HFF-Myc (cell line): ENCODE data around the gene BFSP1.

ENCODE experiments used
- DNase-seq: peaks from one replicate; pipeline ENCODE4 v3.0.0-alpha.2; 2011; ENCODE audit warnings: low read depth; ENCODE audit errors: extremely low read depth
- H3K4me3 ChIP-seq: replicated peaks from 2 replicates; pipeline ENCODE4 v1.5.1; 2011; ENCODE audit warnings: low read depth, mild to moderate bottlenecking, control low read depth, low read length
- TF ChIP-seq, protein P1 (sequence below): IDR thresholded peaks from 2 replicates; pipeline ENCODE4 v1.5.1; 2012; ENCODE audit warnings: mild to moderate bottlenecking, low read depth, low read length, control low read depth; ENCODE audit errors: missing control alignments

BFSP1 gene

DNA sequence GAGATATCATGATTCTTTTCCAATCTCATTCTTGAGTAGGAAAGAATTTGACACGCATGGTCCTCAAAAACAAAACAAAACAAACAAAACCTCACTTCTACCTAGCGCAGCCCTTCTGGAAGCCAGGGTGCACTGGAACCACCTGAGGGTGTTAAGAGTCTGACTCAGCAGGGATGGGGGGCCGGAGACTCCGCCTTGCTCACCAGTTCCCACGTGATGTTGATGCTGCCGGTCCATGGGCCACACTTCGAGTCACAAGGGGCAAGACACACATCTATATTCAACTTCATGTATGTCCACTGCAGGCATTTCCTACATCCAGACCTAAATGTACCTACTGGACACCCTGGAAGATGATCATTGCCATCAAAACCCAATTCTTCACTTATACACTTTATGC lies 30.4 kb downstream of the BFSP1 start:
- TF ChIP-seq, protein P1, sequence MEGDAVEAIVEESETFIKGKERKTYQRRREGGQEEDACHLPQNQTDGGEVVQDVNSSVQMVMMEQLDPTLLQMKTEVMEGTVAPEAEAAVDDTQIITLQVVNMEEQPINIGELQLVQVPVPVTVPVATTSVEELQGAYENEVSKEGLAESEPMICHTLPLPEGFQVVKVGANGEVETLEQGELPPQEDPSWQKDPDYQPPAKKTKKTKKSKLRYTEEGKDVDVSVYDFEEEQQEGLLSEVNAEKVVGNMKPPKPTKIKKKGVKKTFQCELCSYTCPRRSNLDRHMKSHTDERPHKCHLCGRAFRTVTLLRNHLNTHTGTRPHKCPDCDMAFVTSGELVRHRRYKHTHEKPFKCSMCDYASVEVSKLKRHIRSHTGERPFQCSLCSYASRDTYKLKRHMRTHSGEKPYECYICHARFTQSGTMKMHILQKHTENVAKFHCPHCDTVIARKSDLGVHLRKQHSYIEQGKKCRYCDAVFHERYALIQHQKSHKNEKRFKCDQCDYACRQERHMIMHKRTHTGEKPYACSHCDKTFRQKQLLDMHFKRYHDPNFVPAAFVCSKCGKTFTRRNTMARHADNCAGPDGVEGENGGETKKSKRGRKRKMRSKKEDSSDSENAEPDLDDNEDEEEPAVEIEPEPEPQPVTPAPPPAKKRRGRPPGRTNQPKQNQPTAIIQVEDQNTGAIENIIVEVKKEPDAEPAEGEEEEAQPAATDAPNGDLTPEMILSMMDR = no peak
- no peak for DNase-seq
- H3K4me3 ChIP-seq = no peak overlapping the region

DNA sequence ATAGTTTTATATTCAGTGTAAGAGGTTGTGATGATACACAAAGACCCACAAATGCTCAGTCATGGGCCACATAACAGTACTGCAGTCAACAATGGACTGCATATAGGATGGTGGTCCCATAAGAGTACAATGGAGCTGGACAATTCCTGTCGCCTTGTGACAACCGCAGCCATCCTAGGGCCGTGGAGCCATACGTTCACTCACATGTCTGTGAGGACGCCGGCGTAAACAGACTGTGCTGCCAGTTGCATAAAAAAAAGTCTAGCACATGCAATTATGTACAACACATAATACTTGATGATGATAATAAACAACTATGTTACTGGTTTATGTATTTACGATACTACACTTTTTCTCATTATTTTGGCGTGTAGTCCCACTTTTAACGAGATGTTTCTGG lies 30.9 kb downstream of the BFSP1 start:
- no peak overlapping the region for H3K4me3 ChIP-seq
- TF ChIP-seq, protein P1 = no peak
- no peak for DNase-seq

DNA sequence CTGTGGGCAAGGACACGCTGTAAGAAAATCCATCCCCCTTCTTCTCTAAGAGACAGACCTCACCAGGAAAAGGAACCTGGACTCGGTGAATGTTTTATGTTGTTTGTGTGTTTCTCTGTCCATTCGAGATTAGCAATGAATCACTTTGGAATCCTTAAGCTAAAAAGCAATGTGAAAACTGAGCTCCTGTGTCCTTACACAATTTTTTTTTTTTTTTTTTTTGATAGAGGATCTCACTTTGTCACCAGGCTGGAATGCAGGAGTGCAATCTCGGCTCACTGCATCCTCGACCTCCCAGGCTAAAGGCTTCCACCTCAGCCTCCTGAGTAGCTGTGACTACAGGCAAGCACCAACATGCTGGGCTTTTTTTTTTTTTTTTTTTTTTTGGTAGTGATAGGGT lies 32.1 kb downstream of the BFSP1 start:
- DNase-seq = no peak
- no peak overlapping the region for H3K4me3 ChIP-seq
- TF ChIP-seq, protein P1 = no peak

DNA sequence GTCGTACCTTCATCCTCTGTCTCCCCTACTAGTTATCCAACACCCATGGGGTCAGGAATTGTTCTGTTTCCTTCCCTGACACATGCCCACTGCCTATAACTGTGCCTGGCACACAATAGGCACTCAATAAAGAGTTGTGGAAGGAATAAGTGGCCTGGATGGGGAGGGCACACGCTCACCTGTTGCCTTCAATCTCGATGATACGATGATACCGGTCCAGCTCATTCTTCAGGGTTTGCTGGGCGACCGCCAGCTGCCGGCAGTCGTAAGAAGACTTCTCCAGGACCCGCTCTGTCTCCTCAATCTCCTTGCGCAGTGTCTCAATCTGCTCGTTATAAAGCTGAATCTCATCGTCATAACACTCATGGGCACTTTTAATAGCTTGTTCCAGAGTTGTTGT lies 32.5 kb downstream of the BFSP1 start:
- TF ChIP-seq, protein P1 = no peak
- no peak overlapping the region for H3K4me3 ChIP-seq
- DNase-seq = no peak

DNA sequence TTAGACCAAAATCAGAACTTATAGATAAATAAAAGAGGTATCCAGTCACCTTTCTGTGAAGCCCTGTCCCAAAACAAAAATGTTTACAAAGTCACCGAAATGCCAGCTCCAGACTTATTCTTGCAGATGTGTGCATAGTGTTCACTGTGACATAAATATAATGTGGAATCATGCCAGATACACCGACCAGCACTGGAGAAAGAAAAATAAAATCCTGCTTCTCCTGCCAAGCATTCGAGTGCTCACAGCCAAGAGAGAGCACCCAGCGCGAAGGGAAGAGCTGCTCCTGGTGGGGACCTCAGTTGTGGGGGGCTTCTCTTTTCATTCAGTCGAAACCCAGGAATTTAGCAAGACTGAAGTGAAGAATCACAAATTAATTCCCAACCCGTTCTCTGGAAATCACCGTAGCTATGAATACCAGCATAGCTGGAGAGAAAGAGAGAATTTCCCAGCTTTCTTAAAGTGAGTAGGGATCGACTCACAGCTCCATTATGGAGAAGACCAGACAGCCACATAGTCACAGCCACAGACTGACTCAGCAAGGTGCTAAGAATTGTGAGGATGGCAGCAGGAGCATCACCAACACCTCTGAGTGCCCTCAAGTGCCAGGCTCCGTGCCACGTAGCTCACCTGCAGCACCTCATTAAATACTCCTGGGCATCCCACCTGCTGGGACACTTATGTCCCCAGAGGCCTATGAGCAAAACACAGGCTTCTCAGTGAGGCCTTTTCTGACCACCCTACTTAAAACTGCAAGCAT lies 33.2 kb downstream of the BFSP1 start:
- TF ChIP-seq, protein P1 = no peak
- no peak overlapping the region for H3K4me3 ChIP-seq
- no peak for DNase-seq

DNA sequence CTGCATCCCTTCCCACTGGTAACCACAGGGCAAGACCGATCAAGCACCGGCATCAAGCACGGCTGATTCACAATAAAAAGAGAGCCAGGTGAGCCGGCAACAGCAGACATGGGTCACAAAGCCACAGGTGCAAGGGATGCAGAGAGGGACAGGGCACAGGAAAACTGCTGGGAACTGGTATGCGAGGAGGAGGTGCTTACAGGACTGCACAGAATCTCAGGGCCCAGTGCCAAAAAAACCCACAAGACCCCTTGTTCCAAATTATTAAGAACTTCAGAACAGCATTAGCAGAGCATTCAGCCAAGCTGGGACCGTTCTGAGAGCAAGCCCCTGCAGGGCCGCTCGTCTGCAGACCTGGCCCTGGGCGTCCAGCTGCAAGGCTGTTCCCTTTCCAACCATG lies 35.4 kb downstream of the BFSP1 start:
- H3K4me3 ChIP-seq = no peak overlapping the region
- TF ChIP-seq, protein P1 = no peak
- DNase-seq = no peak

DNA sequence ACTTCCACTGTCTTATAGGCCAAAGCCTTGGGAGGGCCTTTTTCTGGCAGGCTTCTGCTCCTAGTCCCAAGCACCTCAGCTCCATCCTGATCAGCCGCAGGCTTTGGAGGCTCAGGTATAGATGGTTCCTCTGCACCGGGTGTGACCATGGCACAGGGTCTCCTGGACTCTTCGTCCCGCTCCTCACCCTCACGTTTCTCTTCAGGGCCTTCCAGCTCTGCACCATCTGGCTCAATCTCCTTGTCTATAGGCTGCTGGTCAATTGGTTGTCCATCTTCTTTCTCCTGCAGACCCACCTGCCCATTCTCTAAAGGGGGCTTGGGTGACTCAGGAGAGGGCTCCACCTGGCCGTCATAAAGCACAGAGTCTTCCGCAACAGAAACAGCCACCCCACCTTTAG lies 37.0 kb downstream of the BFSP1 start:
- H3K4me3 ChIP-seq = no peak overlapping the region
- TF ChIP-seq, protein P1 = no peak
- no peak for DNase-seq
